ENCODE data around the gene TMBIM1.

The TMBIM1 gene

GRCh38 chr2:218253232-218253625, 39.1 kb downstream of the TMBIM1 start:
- no peak for DNase-seq

- DNase-seq: no peak
Observed at GRCh38 chr2:218252509-218253231, 39.6 kb downstream of the TMBIM1 start.

- DNase-seq: no peak
Observed at GRCh38 chr2:218249691-218250090, 42.6 kb downstream of the TMBIM1 start.

- DNase-seq: peak; percentile 39
Observed at GRCh38 chr2:218245214-218245613, 47.1 kb downstream of the TMBIM1 start.

- DNase-seq: no peak
Observed at GRCh38 chr2:218244665-218245064, 47.6 kb downstream of the TMBIM1 start.

- DNase-seq: no peak
Observed at GRCh38 chr2:218244204-218244603, 48.1 kb downstream of the TMBIM1 start.

GRCh38 chr2:218238887-218239286, 53.4 kb downstream of the TMBIM1 start:
- DNase-seq: no peak

GRCh38 chr2:218236829-218237228, 55.5 kb downstream of the TMBIM1 start:
- DNase-seq: no peak

GRCh38 chr2:218235017-218235416, 57.3 kb downstream of the TMBIM1 start:
- no peak for DNase-seq

- DNase-seq: no peak
Observed at GRCh38 chr2:218234521-218234920, 57.8 kb downstream of the TMBIM1 start.

GRCh38 chr2:218233543-218233942, 58.8 kb downstream of the TMBIM1 start:
- DNase-seq: no peak

GRCh38 chr2:218230882-218231281, 61.4 kb downstream of the TMBIM1 start:
- no peak for DNase-seq

GRCh38 chr2:218229851-218230250, 62.5 kb downstream of the TMBIM1 start:
- DNase-seq: no peak

GRCh38 chr2:218229239-218229638, 63.1 kb downstream of the TMBIM1 start:
- DNase-seq: no peak

GRCh38 chr2:218228366-218229090, 63.8 kb downstream of the TMBIM1 start:
- no peak for DNase-seq

GRCh38 chr2:218226903-218227302, 65.4 kb downstream of the TMBIM1 start:
- DNase-seq: no peak

Data from NCI-H2107 (cell line).